ENCODE measurements around the gene AFF3. TPM values are rescaled to one million over a fixed set of nuclear protein-coding genes. Genes with fewer than 3 reads are reported as not detected.

The AFF3 gene, protein sequence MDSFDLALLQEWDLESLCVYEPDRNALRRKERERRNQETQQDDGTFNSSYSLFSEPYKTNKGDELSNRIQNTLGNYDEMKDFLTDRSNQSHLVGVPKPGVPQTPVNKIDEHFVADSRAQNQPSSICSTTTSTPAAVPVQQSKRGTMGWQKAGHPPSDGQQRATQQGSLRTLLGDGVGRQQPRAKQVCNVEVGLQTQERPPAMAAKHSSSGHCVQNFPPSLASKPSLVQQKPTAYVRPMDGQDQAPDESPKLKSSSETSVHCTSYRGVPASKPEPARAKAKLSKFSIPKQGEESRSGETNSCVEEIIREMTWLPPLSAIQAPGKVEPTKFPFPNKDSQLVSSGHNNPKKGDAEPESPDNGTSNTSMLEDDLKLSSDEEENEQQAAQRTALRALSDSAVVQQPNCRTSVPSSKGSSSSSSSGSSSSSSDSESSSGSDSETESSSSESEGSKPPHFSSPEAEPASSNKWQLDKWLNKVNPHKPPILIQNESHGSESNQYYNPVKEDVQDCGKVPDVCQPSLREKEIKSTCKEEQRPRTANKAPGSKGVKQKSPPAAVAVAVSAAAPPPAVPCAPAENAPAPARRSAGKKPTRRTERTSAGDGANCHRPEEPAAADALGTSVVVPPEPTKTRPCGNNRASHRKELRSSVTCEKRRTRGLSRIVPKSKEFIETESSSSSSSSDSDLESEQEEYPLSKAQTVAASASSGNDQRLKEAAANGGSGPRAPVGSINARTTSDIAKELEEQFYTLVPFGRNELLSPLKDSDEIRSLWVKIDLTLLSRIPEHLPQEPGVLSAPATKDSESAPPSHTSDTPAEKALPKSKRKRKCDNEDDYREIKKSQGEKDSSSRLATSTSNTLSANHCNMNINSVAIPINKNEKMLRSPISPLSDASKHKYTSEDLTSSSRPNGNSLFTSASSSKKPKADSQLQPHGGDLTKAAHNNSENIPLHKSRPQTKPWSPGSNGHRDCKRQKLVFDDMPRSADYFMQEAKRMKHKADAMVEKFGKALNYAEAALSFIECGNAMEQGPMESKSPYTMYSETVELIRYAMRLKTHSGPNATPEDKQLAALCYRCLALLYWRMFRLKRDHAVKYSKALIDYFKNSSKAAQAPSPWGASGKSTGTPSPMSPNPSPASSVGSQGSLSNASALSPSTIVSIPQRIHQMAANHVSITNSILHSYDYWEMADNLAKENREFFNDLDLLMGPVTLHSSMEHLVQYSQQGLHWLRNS (N-terminal part only)
- total RNA-seq (2021; fragmentation: NEBNext Ultra II Directional; extraction: Animal tissue kit (Norgen Biotek cat#: 25700)), result 1 to 10 TPM in 4 of 6 experiments, under 1 TPM in 2; 0.80 to 8.2 (median 6.8) TPM
- long read RNA-seq, result 0 reads

DNA sequence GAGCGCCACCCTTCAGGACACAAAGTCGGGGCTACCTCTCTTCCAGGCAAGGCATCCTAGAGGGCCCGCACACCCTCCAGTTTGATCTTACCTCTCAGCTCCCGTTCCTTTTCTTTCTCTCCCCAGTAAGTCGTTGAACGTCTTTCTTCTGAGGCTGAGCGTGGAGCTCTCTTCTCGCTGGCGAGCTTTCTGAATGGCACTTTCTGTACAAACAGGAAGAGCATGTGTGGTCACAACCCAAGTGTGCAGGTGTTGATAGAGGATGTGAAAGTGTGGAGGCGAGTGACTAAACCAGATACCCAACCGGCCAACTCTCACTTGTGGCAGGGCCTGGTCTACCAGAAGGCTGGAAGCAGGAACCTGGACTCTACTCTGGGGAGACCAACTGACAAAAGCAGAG is at the start of gene AFF3:
Gene AFF3, minus strand, starts transcription at position 198 of the 400 bp plus-strand sequence. CDS start 38,136 bp downstream, outside the sequence.
- TF ChIP-seq, protein P1, sequence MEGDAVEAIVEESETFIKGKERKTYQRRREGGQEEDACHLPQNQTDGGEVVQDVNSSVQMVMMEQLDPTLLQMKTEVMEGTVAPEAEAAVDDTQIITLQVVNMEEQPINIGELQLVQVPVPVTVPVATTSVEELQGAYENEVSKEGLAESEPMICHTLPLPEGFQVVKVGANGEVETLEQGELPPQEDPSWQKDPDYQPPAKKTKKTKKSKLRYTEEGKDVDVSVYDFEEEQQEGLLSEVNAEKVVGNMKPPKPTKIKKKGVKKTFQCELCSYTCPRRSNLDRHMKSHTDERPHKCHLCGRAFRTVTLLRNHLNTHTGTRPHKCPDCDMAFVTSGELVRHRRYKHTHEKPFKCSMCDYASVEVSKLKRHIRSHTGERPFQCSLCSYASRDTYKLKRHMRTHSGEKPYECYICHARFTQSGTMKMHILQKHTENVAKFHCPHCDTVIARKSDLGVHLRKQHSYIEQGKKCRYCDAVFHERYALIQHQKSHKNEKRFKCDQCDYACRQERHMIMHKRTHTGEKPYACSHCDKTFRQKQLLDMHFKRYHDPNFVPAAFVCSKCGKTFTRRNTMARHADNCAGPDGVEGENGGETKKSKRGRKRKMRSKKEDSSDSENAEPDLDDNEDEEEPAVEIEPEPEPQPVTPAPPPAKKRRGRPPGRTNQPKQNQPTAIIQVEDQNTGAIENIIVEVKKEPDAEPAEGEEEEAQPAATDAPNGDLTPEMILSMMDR (IDR thresholded peaks at IDR 0.05), result no peak
- H3K9me3 Mint-ChIP-seq, result no peaks in the 10 kb centered on the region; the same call in 1 of the 2 replicates
- no peak for DNase-seq
- H3K4me3 Mint-ChIP-seq, result no peak within 1 kb of the TSS
- H3K27ac Mint-ChIP-seq, result no peak within 1 kb of the TSS
- H3K36me3 Mint-ChIP-seq (ENCODE audit: low read depth), result no peaks in the 10 kb centered on the region; the same call in 1 of the 2 replicates
- H3K27me3 Mint-ChIP-seq (ENCODE audit: insufficient read depth), result peaks cover 9% of the 10 kb centered on the region
- no peaks in the 10 kb centered on the region; the same call in 1 of the 2 replicates for H3K4me1 Mint-ChIP-seq (ENCODE audit: low read depth)

DNA sequence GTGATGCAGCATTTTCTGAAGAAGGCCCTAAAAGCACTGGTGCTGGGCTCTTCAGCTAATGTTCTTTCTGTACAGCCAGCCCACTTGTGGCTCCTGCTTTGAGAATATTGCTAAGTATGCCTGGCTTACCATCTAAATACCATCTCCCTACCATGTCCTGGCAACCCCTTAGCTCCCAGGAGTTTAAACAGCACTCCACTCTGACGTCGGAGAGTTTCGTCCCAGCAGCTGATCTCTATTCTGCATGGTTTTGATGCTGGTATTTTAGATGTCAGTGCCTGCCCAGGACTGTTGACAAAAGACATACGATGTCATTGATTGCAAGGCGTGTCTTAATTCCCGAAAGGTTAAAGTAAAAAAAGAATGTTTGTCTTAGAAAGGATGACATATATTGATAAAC is 47.0 kb upstream of the AFF3 start:
- peaks cover 20% of the 10 kb centered on the region for H3K4me1 Mint-ChIP-seq (ENCODE audit: low read depth)
- no peak overlapping the region for H3K27ac Mint-ChIP-seq
- no peaks in the 10 kb centered on the region for H3K9me3 Mint-ChIP-seq
- no peak for DNase-seq
- TF ChIP-seq, protein P1 (IDR thresholded peaks at IDR 0.05), result no peak
- peaks cover 2% of the 10 kb centered on the region; the same call in 1 of the 2 replicates for H3K27me3 Mint-ChIP-seq (ENCODE audit: insufficient read depth)
- H3K36me3 Mint-ChIP-seq (ENCODE audit: low read depth), result 0 out of 2 replicates have a peak, but pooled peaks cover 4% of the 10 kb centered on the region
- no peak overlapping the region for H3K4me3 Mint-ChIP-seq

GRCh38 chr2:100188326-100188725 is 45.9 kb upstream of the AFF3 start:
- Mint-ChIP-seq H3K9me3 (no peaks in the 10 kb centered on the region), H3K4me1 (ENCODE audit: low read depth) (peaks cover 15% of the 10 kb centered on the region), H3K27ac (no peak overlapping the region), H3K36me3 (ENCODE audit: low read depth) (0 out of 2 replicates have a peak, but pooled peaks cover 4% of the 10 kb centered on the region), H3K4me3 (no peak overlapping the region), H3K27me3 (ENCODE audit: insufficient read depth) (peaks cover 2% of the 10 kb centered on the region; the same call in 1 of the 2 replicates)
- TF ChIP-seq, protein P1 (IDR thresholded peaks at IDR 0.05), result no peak
- no peak for DNase-seq

DNA sequence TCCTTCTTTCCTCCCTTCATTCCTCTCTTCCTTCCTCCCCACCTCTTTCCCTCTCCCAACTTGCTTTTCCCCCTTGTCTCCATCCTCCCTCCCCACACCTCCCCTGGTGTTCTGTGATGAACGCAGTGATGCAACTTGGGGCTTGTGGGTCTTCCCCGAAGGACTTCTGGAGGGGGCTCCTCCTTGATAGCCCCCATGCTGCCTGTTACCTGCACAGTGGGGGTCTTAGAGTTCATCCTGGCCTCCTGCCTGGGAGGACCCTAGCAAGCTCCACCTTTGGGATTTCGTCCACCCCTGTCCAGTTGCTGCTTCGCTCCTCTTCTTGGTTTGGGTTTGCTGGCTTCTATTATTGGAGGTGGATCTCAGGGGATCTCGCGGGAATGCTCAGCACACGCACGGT is 43.7 kb upstream of the AFF3 start:
- H3K27ac Mint-ChIP-seq, result no peak overlapping the region
- H3K4me1 Mint-ChIP-seq (ENCODE audit: low read depth), result peaks cover 16% of the 10 kb centered on the region

More for the DNA sequence above, 43.7 kb upstream of the AFF3 start:
- Mint-ChIP-seq H3K36me3 (ENCODE audit: low read depth) (no peaks in the 10 kb centered on the region), H3K27me3 (ENCODE audit: insufficient read depth) (peaks cover 11% of the 10 kb centered on the region; the same call in 1 of the 2 replicates), H3K9me3 (no peaks in the 10 kb centered on the region), H3K4me3 (no peak overlapping the region)
- DNase-seq, result no peak
- TF ChIP-seq, protein P1 (IDR thresholded peaks at IDR 0.05), result no peak

Data from HFFc6 (cell line).